ENCODE results near the gene NEURL1. TPM values are rescaled to one million over a fixed set of nuclear protein-coding genes. Genes with fewer than 3 reads are reported as not detected.

NEURL1 gene
- total RNA-seq, 4 donors from 2014 or later: 0.39 to 0.63 (median 0.46) TPM

DNA sequence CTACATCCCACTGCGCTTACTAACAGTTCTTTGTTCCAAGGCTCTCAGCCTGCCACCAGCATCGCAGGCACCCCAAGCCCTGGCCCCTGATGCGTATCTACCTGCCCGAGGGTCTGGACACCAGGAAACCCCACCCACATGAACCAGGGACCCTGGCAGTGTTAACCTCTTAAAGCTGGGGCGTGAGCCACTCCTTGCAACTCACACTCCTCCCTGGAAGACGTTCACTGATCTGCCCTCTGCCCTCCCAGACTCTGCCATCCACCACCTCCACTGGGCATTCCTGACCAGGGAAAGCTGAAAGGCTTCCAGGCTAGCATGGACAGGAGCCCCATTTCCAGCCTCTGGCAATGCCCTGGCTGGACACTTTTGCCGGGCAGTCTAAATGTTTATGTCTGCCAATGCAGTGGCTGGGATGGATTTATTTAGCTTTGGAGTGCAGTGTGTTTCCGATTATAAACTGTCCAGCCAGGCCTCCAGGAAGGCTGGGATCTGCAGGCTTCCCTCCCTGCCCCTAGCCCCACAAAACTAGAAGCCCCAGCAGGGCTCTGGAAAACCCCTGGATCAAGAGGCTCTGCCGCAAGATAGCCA lies 117.5 kb downstream of the NEURL1 start:
- Histone ChIP-seq H3K4me1 (peaks cover 24 to 26% (median 25%) of the 10 kb centered on the region in 4 donors), H3K4me3 (no peak overlapping the region), H3K27ac (replicated peaks in 1 of 4) (no peak overlapping the region), H3K27me3 (no peaks in the 10 kb centered on the region), H3K9me3 (no peaks in the 10 kb centered on the region), H3K36me3 (peaks cover 0 to 69% (median 55%) of the 10 kb centered on the region in 4 donors)
- 74% methylated on average over 9 of the region's 9 CpGs for WGBS
- intact Hi-C loops (cut with DNase I): no loop called here
- no peak for DNase-seq (ENCODE audit: extremely low spot score)
- TF ChIP-seq, protein P1, sequence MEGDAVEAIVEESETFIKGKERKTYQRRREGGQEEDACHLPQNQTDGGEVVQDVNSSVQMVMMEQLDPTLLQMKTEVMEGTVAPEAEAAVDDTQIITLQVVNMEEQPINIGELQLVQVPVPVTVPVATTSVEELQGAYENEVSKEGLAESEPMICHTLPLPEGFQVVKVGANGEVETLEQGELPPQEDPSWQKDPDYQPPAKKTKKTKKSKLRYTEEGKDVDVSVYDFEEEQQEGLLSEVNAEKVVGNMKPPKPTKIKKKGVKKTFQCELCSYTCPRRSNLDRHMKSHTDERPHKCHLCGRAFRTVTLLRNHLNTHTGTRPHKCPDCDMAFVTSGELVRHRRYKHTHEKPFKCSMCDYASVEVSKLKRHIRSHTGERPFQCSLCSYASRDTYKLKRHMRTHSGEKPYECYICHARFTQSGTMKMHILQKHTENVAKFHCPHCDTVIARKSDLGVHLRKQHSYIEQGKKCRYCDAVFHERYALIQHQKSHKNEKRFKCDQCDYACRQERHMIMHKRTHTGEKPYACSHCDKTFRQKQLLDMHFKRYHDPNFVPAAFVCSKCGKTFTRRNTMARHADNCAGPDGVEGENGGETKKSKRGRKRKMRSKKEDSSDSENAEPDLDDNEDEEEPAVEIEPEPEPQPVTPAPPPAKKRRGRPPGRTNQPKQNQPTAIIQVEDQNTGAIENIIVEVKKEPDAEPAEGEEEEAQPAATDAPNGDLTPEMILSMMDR (IDR thresholded peaks at IDR 0.05): no peak
- TF ChIP-seq EP300 (IDR thresholded peaks at IDR 0.05) (no peak), POLR2AphosphoS5 (IDR thresholded peaks at IDR 0.05) (no peak), POLR2A (IDR thresholded peaks at IDR 0.05; ENCODE audit: low read depth) (no peak)

DNA sequence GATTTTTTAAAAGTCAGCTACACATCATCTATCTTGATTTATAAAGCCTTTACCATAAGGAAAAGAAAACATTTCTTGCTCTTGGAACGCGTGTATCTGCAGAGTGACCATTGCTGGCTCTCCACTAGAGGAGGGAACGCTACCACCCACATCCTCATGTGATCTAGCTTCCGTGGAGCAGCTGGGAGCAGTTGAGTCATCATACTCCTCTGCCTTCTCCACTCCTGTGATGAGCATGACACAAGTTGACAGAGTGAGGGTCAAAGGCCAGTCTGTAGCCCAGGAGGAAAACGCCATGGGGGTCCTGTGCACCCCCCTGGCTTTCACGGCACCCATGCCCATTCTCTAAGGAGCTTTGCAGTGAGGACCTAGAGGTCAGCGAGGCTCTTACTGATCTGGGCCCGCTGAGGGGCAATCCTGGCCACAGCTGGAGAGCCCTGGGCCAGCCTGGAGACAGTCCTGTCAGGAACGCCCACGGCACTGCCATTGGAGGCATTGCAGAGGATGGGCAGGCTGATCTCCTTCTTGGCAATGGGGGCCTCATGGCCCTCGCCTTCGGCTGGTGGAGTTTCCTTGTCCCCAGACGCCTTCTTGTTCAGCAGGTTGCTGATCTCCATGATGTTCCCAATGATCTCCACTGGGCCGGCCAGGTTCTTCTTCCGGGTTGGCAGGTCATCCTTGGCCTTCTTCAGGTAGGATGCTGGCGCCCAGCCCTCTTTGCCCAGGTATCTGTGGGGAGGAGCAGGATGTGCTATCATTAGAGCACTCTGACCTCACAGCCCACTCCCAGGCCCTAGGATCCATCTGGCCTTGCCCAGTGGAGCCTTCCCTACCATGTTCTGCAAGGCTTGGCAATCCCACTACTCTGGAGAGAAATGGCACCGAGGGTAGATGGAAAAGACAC lies 119.2 kb downstream of the NEURL1 start:
- TF ChIP-seq POLR2A (IDR thresholded peaks at IDR 0.05; ENCODE audit: low read depth): no peak
- peak in 1 of 2 donors; percentile 17 for TF ChIP-seq POLR2AphosphoS5 (IDR thresholded peaks at IDR 0.05)
- Histone ChIP-seq H3K9me3 (no peaks in the 10 kb centered on the region), H3K27ac (replicated peaks in 1 of 4) (peak overlapping the region in 1 of 4 donors; percentile 14), H3K27me3 (no peaks in the 10 kb centered on the region), H3K4me3 (no peak overlapping the region), H3K4me1 (peaks cover 41 to 43% (median 42%) of the 10 kb centered on the region in 4 donors), H3K36me3 (peaks cover 0 to 81% (median 71%) of the 10 kb centered on the region in 4 donors)
- intact Hi-C loops (cut with DNase I): no loop called here
- DNase-seq (ENCODE audit: extremely low spot score): no peak
- WGBS: 73% methylated on average over 9 of the region's 17 CpGs

DNA sequence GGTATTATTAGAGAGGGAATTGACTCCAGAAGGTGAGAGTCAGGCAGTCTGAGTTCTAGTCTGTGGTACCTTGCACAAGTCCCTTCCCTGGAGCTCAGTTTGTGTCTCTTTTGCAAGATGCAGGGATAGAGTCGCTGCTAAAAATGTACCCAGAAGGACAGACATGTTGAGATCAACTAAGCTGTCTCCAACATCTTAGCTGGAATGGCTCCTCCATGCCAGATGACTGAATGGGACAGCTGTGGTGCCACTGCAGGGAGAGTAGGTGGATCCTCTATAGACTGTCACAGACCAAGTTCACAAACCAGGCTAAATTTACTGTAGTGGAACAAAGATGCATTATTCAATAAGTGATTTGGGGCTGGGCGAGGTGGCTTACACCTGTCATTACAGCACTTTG lies 120.1 kb downstream of the NEURL1 start:
- Histone ChIP-seq H3K9me3 (no peaks in the 10 kb centered on the region), H3K36me3 (peaks cover 0 to 84% (median 74%) of the 10 kb centered on the region in 4 donors), H3K4me1 (peaks cover 50 to 52% (median 51%) of the 10 kb centered on the region in 4 donors), H3K27me3 (no peaks in the 10 kb centered on the region), H3K27ac (replicated peaks in 1 of 4) (no peak overlapping the region), H3K4me3 (no peak overlapping the region)
- WGBS: 78% methylated on average over 2 of the region's 2 CpGs
- no peak for DNase-seq (ENCODE audit: extremely low spot score)
- TF ChIP-seq POLR2A (IDR thresholded peaks at IDR 0.05; ENCODE audit: low read depth) (no peak), POLR2AphosphoS5 (IDR thresholded peaks at IDR 0.05) (no peak), EP300 (IDR thresholded peaks at IDR 0.05) (no peak)
- TF ChIP-seq, protein P1 (IDR thresholded peaks at IDR 0.05): no peak
- intact Hi-C loops (cut with DNase I): no loop called here

DNA sequence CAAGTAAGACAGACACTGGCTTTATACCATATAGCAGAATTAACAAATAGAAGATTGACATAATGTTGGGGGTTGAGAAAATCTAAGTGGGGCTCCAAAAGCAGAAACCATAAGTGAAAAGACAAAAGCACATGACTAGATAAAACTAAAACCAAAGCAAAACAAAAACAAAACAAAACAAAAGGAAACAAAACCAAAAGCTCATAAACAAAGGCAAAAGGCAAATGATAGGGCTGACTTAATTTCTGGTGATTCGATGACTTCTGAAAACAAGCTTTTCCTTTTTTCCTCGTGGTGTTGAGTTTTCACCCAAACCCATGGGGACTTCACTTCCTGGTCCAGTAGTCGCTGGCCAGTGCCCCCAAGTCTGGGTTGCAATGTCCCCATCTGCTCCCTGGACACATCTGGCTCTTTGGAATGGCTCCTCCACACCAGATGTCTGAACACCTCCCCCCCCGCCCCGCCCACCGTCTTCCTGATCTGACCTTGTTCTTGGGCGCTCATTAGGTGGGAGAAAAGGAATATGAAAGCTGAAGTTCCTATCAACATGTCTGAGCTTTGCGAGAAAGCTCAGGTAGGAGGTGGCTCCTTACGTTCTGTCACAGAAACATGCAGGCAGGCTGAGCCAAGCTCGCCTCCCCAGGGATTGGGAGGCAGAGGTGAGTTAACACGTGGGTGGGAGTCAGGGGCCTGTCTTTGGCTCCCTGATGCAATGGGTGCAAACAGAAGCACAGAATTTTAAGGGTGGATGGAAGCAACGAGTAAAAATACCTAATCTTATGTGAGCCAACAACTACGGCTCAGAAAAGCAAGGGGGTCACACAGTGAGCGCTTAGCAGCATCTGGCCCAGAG lies 121.0 kb downstream of the NEURL1 start:
- no peak for DNase-seq (ENCODE audit: extremely low spot score)
- Histone ChIP-seq H3K4me3 (no peak overlapping the region), H3K4me1 (peaks cover 60 to 61% (median 61%) of the 10 kb centered on the region in 4 donors), H3K9me3 (no peaks in the 10 kb centered on the region), H3K27me3 (no peaks in the 10 kb centered on the region), H3K36me3 (peaks cover 0 to 80% (median 70%) of the 10 kb centered on the region in 4 donors), H3K27ac (replicated peaks in 1 of 4) (peak overlapping the region; percentile 36 to 66 (median 43))
- TF ChIP-seq POLR2A (IDR thresholded peaks at IDR 0.05; ENCODE audit: low read depth) (no peak), EP300 (IDR thresholded peaks at IDR 0.05) (no peak), POLR2AphosphoS5 (IDR thresholded peaks at IDR 0.05) (no peak)
- TF ChIP-seq, protein P1 (IDR thresholded peaks at IDR 0.05): no peak
- intact Hi-C loops (cut with DNase I): no loop called here
- WGBS: 62% methylated on average over 14 of the region's 14 CpGs

All from esophagus muscularis mucosa (tissue), 4 donors.